ENCODE data around the gene PSMD10. TPM values are rescaled to one million over a fixed set of nuclear protein-coding genes. Genes with fewer than 3 reads are reported as not detected.
A peak's percentile ranks its signal among the peaks of the same experiment; 100 is the strongest.

PSMD10 gene, protein sequence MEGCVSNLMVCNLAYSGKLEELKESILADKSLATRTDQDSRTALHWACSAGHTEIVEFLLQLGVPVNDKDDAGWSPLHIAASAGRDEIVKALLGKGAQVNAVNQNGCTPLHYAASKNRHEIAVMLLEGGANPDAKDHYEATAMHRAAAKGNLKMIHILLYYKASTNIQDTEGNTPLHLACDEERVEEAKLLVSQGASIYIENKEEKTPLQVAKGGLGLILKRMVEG
- 52.2 TPM for total RNA-seq (ENCODE audit: insufficient read depth, low replicate concordance)

GRCh38 chrX:108091264-108091877, at the start of gene PSMD10, which contains the start of gene ATG4A:
TSS of gene PSMD10 (minus strand) at chrX:108091542. CDS start at chrX:108091520, 22 bp downstream.
TSS of gene ATG4A (plus strand) at chrX:108091778. CDS start at chrX:108091827, 49 bp downstream.
- DNase-seq (ENCODE audit: low spot score), result peak; percentile 98

DNA sequence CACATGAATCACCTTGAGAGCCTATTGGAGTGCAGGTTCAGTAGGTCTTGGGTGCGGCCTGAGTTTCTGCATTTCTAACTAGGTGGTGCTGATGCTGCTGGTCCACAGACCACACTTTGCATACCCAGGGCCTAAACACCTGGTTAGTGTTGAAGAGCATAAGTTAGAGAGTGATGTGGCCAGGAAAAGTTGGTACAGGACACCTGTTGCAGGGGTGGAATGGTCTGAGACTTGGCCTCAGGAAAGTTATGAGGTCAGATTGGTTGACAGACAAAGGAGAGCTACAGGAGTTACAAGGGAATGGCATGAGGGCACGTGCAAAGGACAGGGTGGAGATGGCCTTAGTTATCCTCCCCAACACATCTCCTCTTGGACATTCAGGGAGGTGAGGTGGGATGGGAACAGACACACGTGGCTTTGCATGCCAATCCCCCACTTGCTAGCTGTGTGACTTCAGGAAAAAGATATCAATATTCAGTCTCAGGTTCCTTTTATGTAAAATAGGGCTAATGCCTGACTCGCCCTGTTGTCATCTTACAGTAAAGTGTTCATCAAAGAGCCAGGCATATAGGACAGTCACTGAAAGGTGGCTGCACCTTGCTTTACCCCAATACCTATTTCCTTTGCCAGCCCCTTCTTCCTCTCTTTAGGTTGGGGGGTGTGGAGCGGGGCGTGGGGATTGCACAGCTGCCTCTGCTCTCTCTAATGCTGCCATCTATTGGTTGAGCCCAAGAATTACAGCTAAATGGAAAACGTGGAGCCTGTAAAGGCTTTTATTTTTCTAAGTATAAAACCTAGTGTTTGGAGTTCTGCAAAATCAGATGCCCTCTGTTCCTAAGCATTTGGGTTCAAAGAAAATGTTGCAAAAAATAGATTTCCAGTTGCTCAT, 47.7 kb upstream of the PSMD10 start:
- no peak for DNase-seq (ENCODE audit: low spot score)

GRCh38 chrX:108134724-108135123, 43.4 kb upstream of the PSMD10 start:
- no peak for DNase-seq (ENCODE audit: low spot score)

GRCh38 chrX:108132876-108133275, 41.5 kb upstream of the PSMD10 start:
- DNase-seq (ENCODE audit: low spot score), result no peak

DNA sequence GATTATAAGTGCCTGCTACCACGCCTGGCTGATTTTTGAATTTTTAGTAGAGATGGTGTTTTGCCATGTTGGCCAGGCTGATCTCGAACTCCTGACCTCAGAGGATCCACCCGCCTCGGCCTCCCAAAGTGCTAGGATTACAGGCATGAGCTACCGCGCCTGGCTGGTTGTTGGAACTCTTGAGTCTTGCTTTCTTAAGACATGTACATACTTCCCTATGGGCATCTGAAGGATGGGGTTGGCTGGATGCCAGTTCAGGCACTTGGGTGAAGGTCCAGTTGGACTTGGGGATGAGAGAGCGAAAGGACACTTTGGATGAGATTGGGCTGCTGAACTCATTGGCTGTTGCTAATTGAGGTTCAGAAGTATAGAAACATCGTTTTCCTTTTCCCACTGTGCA, 40.7 kb upstream of the PSMD10 start:
- DNase-seq (ENCODE audit: low spot score), result no peak

DNA sequence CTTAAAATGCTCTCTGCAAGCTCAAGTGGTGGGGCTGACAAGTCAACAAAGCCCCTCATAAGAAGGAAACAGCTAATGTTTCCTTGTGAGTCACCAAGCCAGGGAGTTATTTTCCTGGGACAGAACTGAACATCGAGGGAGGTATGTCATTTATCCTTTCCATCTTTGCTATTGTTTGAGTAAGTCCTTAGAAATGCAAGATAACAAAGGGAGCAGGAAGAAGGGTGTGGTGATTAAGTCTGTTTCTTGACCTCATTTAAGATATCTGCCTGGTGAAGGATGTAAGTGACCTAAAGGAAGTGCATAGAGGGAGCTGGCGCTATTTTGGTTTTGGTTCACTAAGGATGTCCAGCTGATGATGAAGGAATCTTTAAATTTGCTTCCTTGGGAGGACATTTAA, 40.1 kb upstream of the PSMD10 start:
- no peak for DNase-seq (ENCODE audit: low spot score)

DNA sequence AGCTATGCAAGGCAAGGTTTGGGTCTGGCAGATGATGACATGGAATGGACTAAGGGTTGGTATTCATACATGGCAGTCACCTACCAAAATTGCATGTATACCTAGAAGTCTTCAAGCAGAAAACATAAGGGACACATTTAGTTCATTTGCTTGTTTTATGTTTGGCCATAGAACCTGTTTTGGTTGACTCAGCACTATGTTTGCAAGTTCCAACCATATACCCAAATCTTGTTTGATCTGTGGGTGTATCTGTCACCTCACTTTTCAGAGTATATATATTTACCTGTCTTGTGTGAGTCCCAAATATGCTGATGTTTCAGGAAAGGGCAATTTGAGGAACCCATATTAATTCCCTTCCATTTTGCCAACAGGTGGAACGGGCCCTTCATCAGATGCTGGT, 39.5 kb upstream of the PSMD10 start:
- no peak for DNase-seq (ENCODE audit: low spot score)

- DNase-seq (ENCODE audit: low spot score), result no peak
Measured at GRCh38 chrX:108127152-108127551, 35.8 kb upstream of the PSMD10 start.

GRCh38 chrX:108126661-108127060, 35.3 kb upstream of the PSMD10 start:
- peak; percentile 17 for DNase-seq (ENCODE audit: low spot score)

GRCh38 chrX:108123591-108124366, 32.4 kb upstream of the PSMD10 start:
- DNase-seq (ENCODE audit: low spot score), result no peak

- DNase-seq (ENCODE audit: low spot score), result no peak
Measured at GRCh38 chrX:108122748-108123147, 31.4 kb upstream of the PSMD10 start.

- DNase-seq (ENCODE audit: low spot score), result no peak
Measured at GRCh38 chrX:108121291-108121690, 29.9 kb upstream of the PSMD10 start.

DNA sequence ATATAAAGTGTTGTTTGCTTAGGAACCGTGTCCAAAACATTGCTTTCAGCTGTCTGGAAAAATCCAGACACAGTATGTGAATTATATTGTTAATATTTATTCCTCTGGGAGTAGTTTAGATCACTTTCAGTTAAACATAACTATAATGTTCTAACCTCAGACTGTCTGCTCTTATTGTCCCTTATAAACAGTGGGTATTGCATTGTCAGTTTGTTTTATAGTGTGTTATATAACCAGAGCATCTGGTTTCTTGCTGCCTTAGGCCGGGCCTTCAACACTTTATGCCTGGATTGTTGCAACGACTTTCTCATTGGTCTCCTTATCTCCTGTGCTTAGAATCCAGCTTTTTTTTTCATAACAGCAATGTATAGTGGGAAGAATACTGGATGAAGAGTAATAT, 26.6 kb upstream of the PSMD10 start:
- peak; percentile 81 for DNase-seq (ENCODE audit: low spot score)

DNA sequence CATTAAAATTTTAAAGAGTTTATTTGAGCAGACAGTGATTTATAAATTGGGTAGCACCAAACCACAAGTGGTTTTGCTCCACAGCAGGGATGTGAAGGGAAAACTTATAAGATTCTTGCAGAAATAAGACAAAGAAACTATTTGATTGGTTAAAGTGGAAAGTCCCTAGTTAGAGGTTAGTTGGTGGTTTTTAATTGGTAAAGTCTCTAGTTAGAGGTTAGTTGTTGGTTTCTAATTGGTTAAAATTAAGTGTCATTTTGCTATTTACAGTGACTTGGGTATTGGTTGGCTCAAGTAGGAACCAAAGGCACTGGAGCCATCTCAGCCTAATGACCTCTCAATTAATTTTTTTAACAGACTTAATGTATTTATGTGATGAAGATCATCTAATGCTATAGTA, 23.2 kb upstream of the PSMD10 start:
- no peak for DNase-seq (ENCODE audit: low spot score)

GRCh38 chrX:108105473-108105872, 14.1 kb upstream of the PSMD10 start:
- no peak for DNase-seq (ENCODE audit: low spot score)

- no peak for DNase-seq (ENCODE audit: low spot score)
Measured at GRCh38 chrX:108097380-108097779, 6.0 kb upstream of the PSMD10 start.

GRCh38 chrX:108091878-108092291, 543 bp upstream of the PSMD10 start:
- DNase-seq (ENCODE audit: low spot score), result no peak

GRCh38 chrX:108090491-108091263, 665 bp downstream of the PSMD10 start:
- DNase-seq (ENCODE audit: low spot score), result peak; percentile 18

DNA sequence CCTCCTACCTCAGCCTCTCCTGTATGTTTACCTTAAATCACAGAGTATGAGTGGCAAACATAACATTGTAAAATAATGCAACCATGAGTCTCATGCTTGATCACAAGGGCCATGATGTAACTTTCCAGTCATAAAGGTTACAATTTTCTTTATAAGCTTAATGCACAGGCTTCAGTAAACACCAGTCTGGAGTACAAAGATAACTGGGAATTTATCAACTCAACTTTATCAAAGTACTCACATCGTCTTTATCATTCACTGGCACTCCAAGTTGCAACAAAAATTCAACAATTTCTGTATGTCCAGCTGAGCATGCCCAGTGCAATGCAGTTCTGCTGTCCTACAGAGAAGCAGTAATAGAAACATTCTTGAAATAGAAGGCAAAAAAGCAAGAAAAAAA, 2.8 kb downstream of the PSMD10 start:
- no peak for DNase-seq (ENCODE audit: low spot score)

DNA sequence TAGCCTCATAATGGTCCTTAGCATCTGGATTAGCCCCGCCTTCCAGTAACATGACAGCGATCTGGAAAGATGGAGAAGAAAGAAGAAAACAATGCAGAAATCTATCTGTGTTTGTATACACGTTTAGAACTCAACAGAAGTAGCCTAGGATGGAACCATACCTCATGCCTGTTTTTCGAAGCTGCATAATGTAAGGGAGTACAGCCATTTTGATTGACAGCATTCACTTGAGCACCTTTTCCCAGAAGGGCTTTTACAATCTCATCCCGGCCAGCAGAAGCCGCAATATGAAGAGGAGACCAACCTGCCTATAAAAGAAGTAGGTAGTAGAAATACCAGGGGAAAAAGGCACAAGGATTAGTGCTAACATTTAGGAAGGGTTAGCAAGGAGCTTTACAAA, 3.5 kb downstream of the PSMD10 start:
- DNase-seq (ENCODE audit: low spot score), result no peak

- DNase-seq (ENCODE audit: low spot score), result no peak
Measured at GRCh38 chrX:108081110-108081509, 10.2 kb downstream of the PSMD10 start.

Measured in umbilical cord (tissue), 2 donors.